Karpas-422 (cell line): ENCODE measurements around the gene UPP1. TPM values are rescaled to one million over a fixed set of nuclear protein-coding genes. Genes with fewer than 3 reads are reported as not detected.
"Not testable (repeated sequence)": the region's sequence is repeated elsewhere in the genome, so short reads cannot be mapped to it uniquely, and the experiment has no call there.

Source experiments
- DNase-seq: peaks from one replicate; pipeline ENCODE4 v3.0.0-alpha.2; 2015
- H2AFZ ChIP-seq: fragments of 200-600 bp; sonication (generic); 2 replicates; pipeline ENCODE4 v1.6.1; 2014; ENCODE audit warnings: antibody characterized with exemption, low read length, mixed read lengths
- H3K27ac ChIP-seq: fragments of 200-600 bp; sonication (generic); 2 replicates; pipeline ENCODE4 v1.5.1; 2014; ENCODE audit warnings: mild to moderate bottlenecking, low read length, moderate library complexity
- H3K27me3 ChIP-seq: fragments of 200-600 bp; sonication (generic); 2 replicates; pipeline ENCODE4 v1.6.1; 2014; ENCODE audit warnings: low read length, mixed read lengths
- H3K36me3 ChIP-seq: fragments of 200-600 bp; sonication (generic); 2 replicates; pipeline ENCODE4 v1.6.1; 2014; ENCODE audit warnings: low read length, mixed read lengths; ENCODE audit not compliant: insufficient read depth
- H3K4me1 ChIP-seq: fragments of 200-600 bp; sonication (generic); 2 replicates; pipeline ENCODE4 v1.6.1; 2014; ENCODE audit warnings: mild to moderate bottlenecking, low read length, mixed read lengths
- H3K4me2 ChIP-seq: fragments of 200-600 bp; sonication (generic); 2 replicates; pipeline ENCODE4 v1.6.1; 2014; ENCODE audit warnings: low read length, low read depth, mild to moderate bottlenecking; ENCODE audit not compliant: poor library complexity, severe bottlenecking
- H3K4me3 ChIP-seq: fragments of 200-600 bp; sonication (generic); 2 replicates; pipeline ENCODE4 v1.5.1; 2014; ENCODE audit warnings: mild to moderate bottlenecking, antibody characterized with exemption, low read length, mixed read lengths
- H3K79me2 ChIP-seq: fragments of 200-600 bp; sonication (generic); 2 replicates; pipeline ENCODE4 v1.6.1; 2014; ENCODE audit warnings: mild to moderate bottlenecking, low read length, mixed read lengths
- H3K9ac ChIP-seq: fragments of 200-600 bp; sonication (generic); 2 replicates; pipeline ENCODE4 v1.6.0; 2014; ENCODE audit warnings: low read length
- H3K9me2 ChIP-seq: fragments of 200-600 bp; sonication (generic), shearing (Covaris generic); replicated peaks from 2 replicates; pipeline ENCODE4 v1.6.0; 2014; ENCODE audit warnings: mild to moderate bottlenecking, low read length, moderate library complexity; ENCODE audit not compliant: insufficient read depth
- H3K9me3 ChIP-seq: fragments of 300-700, 200-600 bp; sonication (generic); 2 replicates; pipeline ENCODE4 v1.6.1; 2014; ENCODE audit warnings: low read length, mixed read lengths
- H4K20me1 ChIP-seq: fragments of 200-600 bp; sonication (generic); 2 replicates; pipeline ENCODE4 v1.6.1; 2014; ENCODE audit warnings: mild to moderate bottlenecking, antibody characterized with exemption, low read length, low read depth; ENCODE audit not compliant: insufficient read depth
- total RNA-seq: library from RNA; depleted of rRNA; stranded (reverse); fragments of >200 nt; shearing (Covaris generic); gene quantifications from 2 replicates; pipeline ENCODE4 v1.2.3, GENCODE V29; 2014; ENCODE audit warnings: low replicate concordance

The UPP1 gene
- total RNA-seq, 1 experiment from 2014 or later, result 2.0 TPM

DNA sequence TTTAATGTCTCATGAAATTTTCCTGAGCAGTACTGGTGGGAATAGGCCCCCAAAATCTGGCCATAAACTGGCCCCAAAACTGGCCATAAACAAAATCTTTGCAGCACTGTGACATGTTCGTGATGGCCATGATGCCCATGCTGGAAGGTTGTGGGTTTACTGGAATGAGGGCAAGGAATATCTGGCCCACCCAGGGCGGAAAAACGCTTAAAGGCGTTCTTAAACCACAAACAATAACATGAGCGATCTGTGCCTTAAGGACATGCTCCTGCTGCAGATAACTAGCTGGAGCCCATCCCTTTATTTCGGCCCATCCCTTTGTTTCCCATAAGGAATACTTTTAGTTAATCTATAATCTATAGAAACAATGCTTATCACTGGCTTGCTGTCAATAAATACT, 31.5 kb downstream of the UPP1 start:
- H3K79me2 ChIP-seq, result not testable (repeated sequence)

DNA sequence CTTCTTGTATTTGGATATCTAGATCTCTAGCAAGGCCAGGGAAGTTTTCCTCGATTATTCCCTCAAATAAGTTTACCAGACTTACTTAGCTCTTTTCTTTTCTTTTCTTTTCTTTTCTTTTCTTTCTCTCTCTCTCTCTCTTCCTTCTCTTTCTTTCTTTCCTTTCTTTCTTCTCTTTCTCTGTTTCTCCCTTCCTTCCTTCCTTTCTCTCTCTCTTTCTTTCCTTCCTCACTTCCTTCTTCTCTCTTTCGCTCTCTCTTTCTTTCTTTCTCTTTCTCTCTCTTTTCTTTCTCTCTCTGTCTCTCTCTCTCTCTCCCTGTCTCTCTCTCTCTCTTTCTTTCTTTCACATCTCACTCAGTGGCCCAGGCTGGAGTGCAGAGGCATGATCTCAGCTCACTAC, 37.0 kb downstream of the UPP1 start:
- no peaks in the 10 kb centered on the region for H3K9me2 ChIP-seq
- no peak overlapping the region for H3K27ac ChIP-seq
- no peaks in the 10 kb centered on the region for H3K4me1 ChIP-seq
- no peak overlapping the region for H3K9ac ChIP-seq
- no peaks in the 10 kb centered on the region for H4K20me1 ChIP-seq
- H3K9me3 ChIP-seq, result no peaks in the 10 kb centered on the region
- H3K4me3 ChIP-seq, result no peak overlapping the region
- H3K36me3 ChIP-seq, result no peaks in the 10 kb centered on the region
- no peak overlapping the region for H2AFZ ChIP-seq
- H3K79me2 ChIP-seq, result no peaks in the 10 kb centered on the region
- no peak overlapping the region for H3K4me2 ChIP-seq
- H3K27me3 ChIP-seq, result no peaks in the 10 kb centered on the region
- no peak for DNase-seq

More for the DNA sequence above, 31.5 kb downstream of the UPP1 start:
- H3K9ac ChIP-seq, H3K4me3 ChIP-seq, H3K27me3 ChIP-seq, H3K4me1 ChIP-seq, H3K9me2 ChIP-seq, H3K9me3 ChIP-seq, DNase-seq, H2AFZ ChIP-seq, H3K4me2 ChIP-seq, H3K36me3 ChIP-seq, H3K27ac ChIP-seq, H4K20me1 ChIP-seq: not testable (repeated sequence)

DNA sequence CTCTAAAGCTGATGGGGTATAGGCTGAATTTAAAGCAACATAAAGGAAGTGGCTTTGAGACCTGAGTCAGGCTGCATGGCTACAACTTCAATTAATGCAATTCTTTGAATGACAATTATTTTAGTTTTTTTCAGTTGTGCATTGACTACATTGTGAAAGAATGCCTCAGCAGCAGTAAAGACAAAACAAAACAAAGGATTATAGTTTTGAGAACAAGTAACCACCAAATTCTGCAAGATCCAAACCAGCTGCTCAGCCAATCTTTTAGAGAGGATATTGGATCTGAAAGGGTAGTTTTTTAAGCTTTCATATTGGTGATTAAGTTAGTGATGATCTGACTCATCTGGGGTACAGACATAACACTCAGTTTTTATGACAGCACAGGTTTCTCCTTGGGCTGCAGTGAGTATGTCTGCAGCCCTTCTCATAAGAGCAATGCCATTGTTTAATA, 41.6 kb downstream of the UPP1 start:
- no peak for DNase-seq
- Histone ChIP-seq H3K9me3 (no peaks in the 10 kb centered on the region), H4K20me1 (no peaks in the 10 kb centered on the region), H3K4me1 (no peaks in the 10 kb centered on the region), H3K4me2 (no peak overlapping the region), H3K9me2 (no peaks in the 10 kb centered on the region), H3K36me3 (no peaks in the 10 kb centered on the region), H3K27me3 (no peaks in the 10 kb centered on the region), H3K9ac (no peak overlapping the region), H3K27ac (no peak overlapping the region), H3K4me3 (no peak overlapping the region), H3K79me2 (no peaks in the 10 kb centered on the region), H2AFZ (no peak overlapping the region)

DNA sequence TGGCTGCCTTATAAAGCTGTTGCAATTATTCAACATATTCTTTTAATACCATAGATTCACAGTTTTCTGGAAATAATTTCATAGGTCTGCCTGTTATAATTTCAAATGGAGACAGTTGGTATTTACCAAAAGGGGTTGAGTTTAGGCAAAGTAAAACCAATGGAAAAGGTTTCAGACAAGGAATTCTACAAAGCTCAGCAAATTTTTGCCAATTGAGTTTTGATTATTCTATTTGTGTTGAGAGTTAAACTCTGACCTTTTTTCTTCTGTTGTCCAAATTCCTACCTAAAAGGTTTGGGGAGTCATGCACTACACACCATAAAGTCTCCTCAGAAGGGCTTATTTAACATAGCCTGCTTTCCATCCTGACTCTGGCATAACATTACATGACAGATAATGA, 43.7 kb downstream of the UPP1 start:
- no peaks in the 10 kb centered on the region for H3K36me3 ChIP-seq
- H3K79me2 ChIP-seq, result no peaks in the 10 kb centered on the region
- no peaks in the 10 kb centered on the region for H3K9me2 ChIP-seq

DNA sequence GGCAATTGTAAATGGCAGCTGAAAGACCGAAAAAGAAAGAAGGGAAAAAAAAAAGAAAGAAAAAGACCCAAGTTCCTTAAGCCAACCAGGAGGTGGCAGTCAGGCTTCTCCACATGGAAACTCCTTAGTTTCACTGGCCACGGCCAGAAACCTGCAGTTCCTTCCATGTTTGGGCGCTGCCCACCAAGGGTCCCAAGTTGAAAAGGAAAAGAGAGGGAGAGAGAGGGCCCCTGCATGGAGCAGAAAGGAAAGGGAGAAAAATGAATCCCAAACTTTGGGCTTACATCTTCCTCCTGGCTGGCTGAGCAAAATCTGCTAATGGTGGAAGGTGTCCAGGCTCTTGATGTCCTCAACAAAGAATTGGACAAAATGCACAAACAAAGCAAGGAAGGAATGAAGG, 50.4 kb downstream of the UPP1 start:
- Histone ChIP-seq H3K4me2 (no peak overlapping the region), H3K4me3 (no peak overlapping the region), H3K9me3 (no peaks in the 10 kb centered on the region), H3K27me3 (no peaks in the 10 kb centered on the region), H3K9ac (no peak overlapping the region), H3K36me3 (no peaks in the 10 kb centered on the region), H2AFZ (no peak overlapping the region), H4K20me1 (no peaks in the 10 kb centered on the region), H3K27ac (no peak overlapping the region), H3K4me1 (no peaks in the 10 kb centered on the region), H3K79me2 (no peaks in the 10 kb centered on the region), H3K9me2 (no peaks in the 10 kb centered on the region)
- DNase-seq, result no peak

More for the DNA sequence above, 43.7 kb downstream of the UPP1 start:
- Histone ChIP-seq H3K27ac (no peak overlapping the region), H4K20me1 (no peaks in the 10 kb centered on the region), H3K9ac (no peak overlapping the region), H3K4me3 (no peak overlapping the region), H3K4me1 (no peaks in the 10 kb centered on the region), H3K4me2 (no peak overlapping the region), H3K27me3 (no peaks in the 10 kb centered on the region), H3K9me3 (no peaks in the 10 kb centered on the region), H2AFZ (no peak overlapping the region)
- no peak for DNase-seq

DNA sequence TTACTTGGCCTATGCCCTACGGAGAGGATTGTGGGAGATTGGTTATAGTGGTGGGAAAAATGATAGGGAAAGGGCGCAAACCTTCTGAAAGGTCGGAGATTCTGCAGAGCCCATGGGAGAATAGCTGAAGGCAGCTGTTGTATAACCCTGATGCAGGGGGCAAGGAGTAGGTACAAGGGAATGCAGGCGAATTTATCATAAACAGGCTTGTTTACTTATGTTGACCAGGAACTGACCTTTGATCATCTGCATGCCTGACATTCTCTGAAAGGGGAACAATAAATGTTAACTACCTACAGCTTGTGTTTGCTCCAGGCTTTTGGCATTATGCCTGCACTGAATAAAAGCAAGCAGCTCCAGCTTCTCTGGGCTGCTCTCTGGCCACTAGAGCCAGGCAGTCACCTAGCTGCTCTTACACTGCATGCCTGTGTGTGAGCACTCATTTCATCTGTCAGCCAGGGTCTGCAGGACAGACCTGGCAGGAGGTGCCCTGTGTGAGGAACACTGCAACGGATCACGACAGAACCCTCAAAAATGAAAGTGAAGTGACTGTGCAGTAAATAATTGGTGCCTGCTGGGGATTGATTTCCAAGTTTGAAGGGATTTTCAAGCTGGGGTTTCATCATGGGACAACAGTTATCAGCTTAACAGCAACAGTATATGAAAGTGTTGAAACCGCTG, 51.1 kb downstream of the UPP1 start:
- Histone ChIP-seq H3K9me3 (no peaks in the 10 kb centered on the region), H3K4me2 (no peak overlapping the region), H3K4me1 (no peaks in the 10 kb centered on the region), H4K20me1 (no peaks in the 10 kb centered on the region), H3K9ac (no peak overlapping the region), H3K9me2 (no peaks in the 10 kb centered on the region), H3K4me3 (no peak overlapping the region), H3K27ac (no peak overlapping the region), H2AFZ (no peak overlapping the region), H3K27me3 (no peaks in the 10 kb centered on the region), H3K79me2 (no peaks in the 10 kb centered on the region), H3K36me3 (no peaks in the 10 kb centered on the region)
- DNase-seq, result no peak

DNA sequence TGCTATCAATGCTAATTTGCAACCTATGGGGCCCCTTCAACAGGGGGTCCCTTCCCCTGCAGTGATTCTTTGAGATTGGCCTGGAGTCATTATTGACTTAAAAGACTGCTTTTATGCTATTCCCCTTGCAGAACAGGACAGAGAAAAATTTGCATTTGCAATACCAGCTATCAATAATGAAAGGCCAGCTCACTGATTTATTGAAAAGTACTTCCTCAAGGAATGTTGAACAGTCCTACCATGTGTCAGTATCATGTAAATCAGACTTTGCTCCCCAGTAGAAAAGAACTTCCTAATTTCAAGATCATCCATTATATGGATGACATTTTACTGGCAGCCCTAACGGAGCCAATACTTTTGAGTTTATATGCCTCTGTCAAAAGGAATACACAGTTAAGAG, 52.5 kb downstream of the UPP1 start:
- DNase-seq, result no peak
- Histone ChIP-seq H3K27me3 (no peaks in the 10 kb centered on the region), H3K9me2 (no peaks in the 10 kb centered on the region), H3K27ac (no peak overlapping the region), H4K20me1 (no peaks in the 10 kb centered on the region), H3K36me3 (no peaks in the 10 kb centered on the region), H3K9me3 (no peaks in the 10 kb centered on the region), H3K4me3 (no peak overlapping the region), H3K9ac (no peak overlapping the region), H3K4me1 (no peaks in the 10 kb centered on the region), H3K79me2 (no peaks in the 10 kb centered on the region), H3K4me2 (no peak overlapping the region), H2AFZ (no peak overlapping the region)

DNA sequence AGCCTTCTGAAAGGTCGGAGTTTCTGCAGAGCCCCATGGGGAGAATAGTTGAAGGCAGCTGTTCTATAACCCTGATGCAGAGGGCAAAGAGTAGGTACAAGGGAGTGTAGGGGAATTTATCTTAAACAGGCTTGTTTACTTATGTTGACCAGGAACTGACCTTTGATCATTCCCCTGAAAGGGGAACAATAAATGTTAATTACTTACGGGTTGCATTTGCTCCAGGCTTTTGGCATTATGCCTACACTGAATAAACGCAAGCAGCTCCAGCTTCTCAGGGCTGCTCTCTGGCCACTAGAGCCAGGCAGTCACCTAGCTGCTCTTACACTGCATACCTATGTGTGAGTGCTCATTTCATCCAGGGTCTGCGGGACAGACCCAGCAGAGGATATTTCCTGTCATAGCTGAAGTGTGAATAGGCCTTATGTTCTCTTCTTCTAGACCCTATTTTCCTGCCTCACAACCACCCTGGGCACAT, 55.3 kb downstream of the UPP1 start:
- no peak overlapping the region for H3K27ac ChIP-seq
- H3K36me3 ChIP-seq, result no peaks in the 10 kb centered on the region
- DNase-seq, result no peak
- H3K9me3 ChIP-seq, result no peaks in the 10 kb centered on the region
- H3K9ac ChIP-seq, result no peak overlapping the region
- H3K4me1 ChIP-seq, result no peaks in the 10 kb centered on the region
- no peaks in the 10 kb centered on the region for H3K9me2 ChIP-seq
- no peak overlapping the region for H3K4me2 ChIP-seq
- no peaks in the 10 kb centered on the region for H3K79me2 ChIP-seq
- H3K27me3 ChIP-seq, result no peaks in the 10 kb centered on the region
- H3K4me3 ChIP-seq, result no peak overlapping the region
- no peak overlapping the region for H2AFZ ChIP-seq
- no peaks in the 10 kb centered on the region for H4K20me1 ChIP-seq
